HTR-8/SVneo (cell line): ENCODE measurements around the gene MYH1.
"Not testable (repeated sequence)": the region's sequence is repeated elsewhere in the genome, so short reads cannot be mapped to it uniquely, and the experiment has no call there.

ENCODE experiments used
- DNase-seq: peaks from one replicate; pipeline ENCODE4 v3.0.0; 2011; ENCODE audit warnings: low spot score, mixed read lengths; ENCODE audit not compliant: insufficient read length
- FAIRE-seq: peaks from 2 replicates; lab custom pipeline; 2011; peaks lifted over from hg19 to GRCh38; lab: Jason Lieb, UNC

Gene MYH1

DNA sequence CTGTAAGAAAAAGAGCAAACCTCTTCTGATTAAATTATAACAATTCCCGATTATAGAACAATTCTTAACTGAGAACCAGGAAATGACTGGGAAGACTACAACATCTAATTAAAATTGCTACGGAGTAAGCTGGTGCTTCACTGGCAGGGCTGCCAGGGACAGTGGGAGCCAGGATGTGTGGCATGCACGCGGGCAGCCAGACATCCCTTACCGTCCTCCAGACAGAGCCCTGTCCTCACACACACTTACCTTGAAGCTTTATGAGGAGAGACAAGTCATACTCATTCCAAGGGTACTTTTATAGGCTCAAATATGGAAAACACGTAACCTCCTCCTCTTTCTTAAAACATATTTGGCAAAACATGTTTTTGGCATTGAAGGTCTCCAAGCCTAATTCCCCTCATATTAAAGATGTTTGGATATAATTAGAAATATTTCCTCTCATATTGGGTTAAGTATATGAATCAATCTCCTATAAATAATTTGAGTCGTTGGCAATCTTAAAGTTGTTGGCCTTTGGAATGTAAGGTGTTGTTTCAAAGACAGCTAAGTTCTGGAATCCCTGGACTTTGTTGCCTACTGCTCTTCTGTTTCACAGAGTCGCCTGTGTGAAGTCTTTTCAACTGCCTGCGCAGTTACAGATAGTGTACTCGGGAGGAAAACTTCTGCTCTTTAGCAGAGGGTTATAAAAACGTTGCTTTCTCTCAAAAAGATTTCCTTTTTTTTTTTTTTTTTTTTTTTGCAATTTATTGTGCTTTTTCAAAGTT is at the start of gene MYH1:
TSS of gene MYH1 (minus strand) at position 272 of the 767 bp plus-strand sequence. CDS start 1,900 bp downstream, outside the sequence.
- DNase-seq (no peak), FAIRE-seq (no peak)

GRCh38 chr17:10563991-10564660 is 45.8 kb upstream of the MYH1 start:
- FAIRE-seq (no peak), DNase-seq (no peak)

GRCh38 chr17:10558049-10558448 is 39.7 kb upstream of the MYH1 start:
- FAIRE-seq, result no peak
- DNase-seq, result no peak

- no peak for FAIRE-seq
Observed at GRCh38 chr17:10557422-10557821, 39.1 kb upstream of the MYH1 start.

DNA sequence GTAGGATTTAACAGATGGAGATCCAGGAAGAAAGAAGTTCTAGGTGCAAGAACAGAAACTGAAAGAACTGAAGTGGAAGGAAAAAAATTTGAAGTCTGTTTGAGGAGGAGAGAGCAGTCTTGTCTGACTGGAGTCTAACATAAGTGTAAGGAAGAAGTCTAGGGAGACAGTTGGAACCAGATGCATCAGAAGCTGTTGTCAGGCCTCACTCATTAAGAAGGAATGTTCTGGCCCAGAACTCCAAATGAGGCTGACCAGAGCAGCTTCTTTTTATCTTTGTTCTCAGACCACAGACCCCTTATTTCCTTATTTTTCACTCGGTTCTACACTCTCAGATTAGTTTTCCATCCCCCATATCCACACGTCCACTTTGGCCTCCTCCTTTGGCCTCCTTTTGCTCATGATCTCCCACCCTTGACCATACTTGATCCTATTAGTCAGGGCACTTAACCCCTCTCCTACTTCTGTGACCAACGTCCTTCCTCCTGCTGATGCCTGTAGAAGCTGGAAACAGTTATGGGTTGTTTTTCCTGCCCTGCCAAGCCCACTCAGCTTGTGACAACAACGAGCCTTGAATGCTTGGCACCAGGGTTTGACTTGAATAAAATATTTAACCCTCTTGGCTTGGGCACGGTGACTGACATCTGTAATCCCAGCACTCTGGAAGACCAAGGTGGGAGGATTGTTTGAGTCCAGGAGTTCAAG is 38.1 kb upstream of the MYH1 start:
- FAIRE-seq, result no peak
- DNase-seq, result no peak

More at GRCh38 chr17:10557422-10557821, 39.1 kb upstream of the MYH1 start:
- no peak for DNase-seq

GRCh38 chr17:10550014-10550413 is 31.7 kb upstream of the MYH1 start:
- no peak for DNase-seq
- no peak for FAIRE-seq

- DNase-seq (no peak), FAIRE-seq (no peak)
Observed at GRCh38 chr17:10549096-10549842, 30.9 kb upstream of the MYH1 start, which contains the start of gene MYH2. TSS of gene MYH2 (minus strand) at chr17:10549658. CDS start at chr17:10547920, 1,738 bp downstream.

DNA sequence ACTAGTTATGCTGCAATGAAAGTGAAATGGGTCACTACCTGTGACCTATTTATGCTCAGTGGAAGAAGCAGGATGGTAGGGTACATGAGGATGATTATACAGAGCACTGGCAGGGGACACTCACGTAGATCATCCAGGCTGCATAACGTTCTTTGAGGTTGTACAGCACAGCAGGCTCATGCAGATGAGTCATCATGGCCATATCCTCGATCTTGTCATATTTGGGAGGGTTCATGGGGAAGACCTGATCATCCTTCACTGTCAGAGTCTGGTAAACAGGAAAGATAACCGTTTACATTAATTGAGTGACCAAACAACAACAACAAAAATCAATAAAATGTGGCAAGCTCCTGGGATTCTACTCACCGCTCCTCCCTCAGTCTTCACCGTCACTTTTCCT is 29.0 kb upstream of the MYH1 start:
- DNase-seq (peak; percentile 11), FAIRE-seq (peak; percentile 16)

GRCh38 chr17:10543486-10543885 is 25.1 kb upstream of the MYH1 start:
- not testable (repeated sequence) for FAIRE-seq

DNA sequence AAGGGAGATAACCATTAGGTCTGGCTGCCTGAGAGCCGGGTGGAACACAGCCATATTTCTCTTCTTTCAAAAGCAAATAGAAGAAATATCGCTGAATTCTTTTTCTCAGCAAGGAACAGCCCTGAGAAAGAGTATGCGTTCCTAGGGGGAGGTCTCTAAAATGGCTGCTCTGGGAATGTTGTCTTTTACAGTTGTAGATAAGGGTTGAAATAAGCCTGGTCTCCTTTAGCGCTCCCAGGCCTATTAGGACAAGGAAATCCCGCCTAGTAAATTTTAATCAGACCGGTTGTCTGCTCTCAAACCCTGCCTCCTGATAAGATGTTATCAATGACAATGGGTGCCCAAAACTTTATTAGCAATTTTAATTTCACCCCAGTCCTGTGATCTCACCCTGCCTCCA is 22.8 kb upstream of the MYH1 start:
- not testable (repeated sequence) for FAIRE-seq

More at GRCh38 chr17:10543486-10543885, 25.1 kb upstream of the MYH1 start:
- peak; percentile 68 for DNase-seq

GRCh38 chr17:10532026-10532425 is 13.7 kb upstream of the MYH1 start:
- DNase-seq, result no peak
- no peak for FAIRE-seq

More for the DNA sequence above, 22.8 kb upstream of the MYH1 start:
- DNase-seq, result not testable (repeated sequence)

- FAIRE-seq (no peak), DNase-seq (no peak)
Observed at GRCh38 chr17:10527419-10527818, 9.1 kb upstream of the MYH1 start.

DNA sequence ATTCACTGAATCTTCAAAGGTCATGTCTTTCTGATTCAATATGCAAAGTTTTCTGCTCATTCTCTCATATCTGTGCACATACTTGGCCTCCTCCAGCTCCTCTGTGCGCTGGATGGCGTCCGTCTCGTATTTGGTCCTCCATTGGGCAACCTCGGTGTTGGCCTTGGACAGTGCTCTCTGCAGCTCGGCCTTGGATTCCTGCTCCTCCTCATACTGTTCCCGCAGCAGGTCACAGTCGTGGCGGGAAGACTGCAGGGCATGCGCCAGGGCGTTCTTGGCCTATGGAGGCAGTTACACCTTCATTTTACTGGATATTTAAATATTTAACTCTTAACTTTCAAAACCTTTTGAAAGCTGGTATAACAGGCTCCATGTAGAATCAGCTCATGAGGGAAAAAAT is 8.2 kb upstream of the MYH1 start:
- FAIRE-seq (no peak), DNase-seq (no peak)

DNA sequence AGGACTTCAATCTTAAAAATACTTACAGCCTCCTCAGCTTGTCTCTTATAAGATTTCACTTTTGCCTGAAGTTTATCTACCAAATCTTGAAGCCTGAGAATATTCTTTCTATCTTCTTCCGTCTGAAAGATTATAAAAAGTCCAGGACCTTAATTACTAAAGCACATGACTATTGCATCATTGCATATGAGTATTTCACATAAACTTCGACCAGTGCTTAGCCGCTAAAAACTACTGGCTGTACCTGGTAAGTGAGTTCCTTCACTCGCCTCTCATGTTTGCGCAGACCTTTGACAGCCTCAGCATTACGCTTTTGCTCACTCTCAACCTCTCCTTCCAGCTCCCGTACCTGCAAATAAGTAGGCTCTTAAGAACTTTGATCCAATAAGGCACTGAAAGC is 4.7 kb upstream of the MYH1 start:
- no peak for DNase-seq

DNA sequence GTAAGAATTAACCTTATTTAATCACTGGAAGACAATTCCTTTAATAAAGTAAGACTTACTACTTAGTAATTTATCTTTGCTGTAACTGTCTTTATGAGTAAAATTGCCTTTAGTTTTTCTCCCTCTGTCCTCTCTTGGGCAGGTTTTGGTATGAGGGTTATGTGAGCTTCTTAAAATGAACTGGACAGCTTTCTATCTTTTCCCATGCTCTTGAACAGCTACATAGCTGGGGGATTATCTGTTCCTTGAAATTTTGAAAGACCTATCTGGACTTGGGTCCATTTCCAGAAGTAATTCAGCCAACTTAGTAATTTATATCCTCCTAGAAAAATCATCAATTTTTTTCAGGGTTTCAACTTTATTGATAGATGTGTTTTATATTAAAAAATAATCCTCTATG is 3.6 kb upstream of the MYH1 start:
- DNase-seq, result no peak
- FAIRE-seq, result no peak

More for the DNA sequence above, 4.7 kb upstream of the MYH1 start:
- no peak for FAIRE-seq

- FAIRE-seq (no peak), DNase-seq (no peak)
Observed at GRCh38 chr17:10516638-10517037, 1.7 kb downstream of the MYH1 start.

- DNase-seq (no peak), FAIRE-seq (no peak)
Observed at GRCh38 chr17:10516065-10516464, 2.3 kb downstream of the MYH1 start.

DNA sequence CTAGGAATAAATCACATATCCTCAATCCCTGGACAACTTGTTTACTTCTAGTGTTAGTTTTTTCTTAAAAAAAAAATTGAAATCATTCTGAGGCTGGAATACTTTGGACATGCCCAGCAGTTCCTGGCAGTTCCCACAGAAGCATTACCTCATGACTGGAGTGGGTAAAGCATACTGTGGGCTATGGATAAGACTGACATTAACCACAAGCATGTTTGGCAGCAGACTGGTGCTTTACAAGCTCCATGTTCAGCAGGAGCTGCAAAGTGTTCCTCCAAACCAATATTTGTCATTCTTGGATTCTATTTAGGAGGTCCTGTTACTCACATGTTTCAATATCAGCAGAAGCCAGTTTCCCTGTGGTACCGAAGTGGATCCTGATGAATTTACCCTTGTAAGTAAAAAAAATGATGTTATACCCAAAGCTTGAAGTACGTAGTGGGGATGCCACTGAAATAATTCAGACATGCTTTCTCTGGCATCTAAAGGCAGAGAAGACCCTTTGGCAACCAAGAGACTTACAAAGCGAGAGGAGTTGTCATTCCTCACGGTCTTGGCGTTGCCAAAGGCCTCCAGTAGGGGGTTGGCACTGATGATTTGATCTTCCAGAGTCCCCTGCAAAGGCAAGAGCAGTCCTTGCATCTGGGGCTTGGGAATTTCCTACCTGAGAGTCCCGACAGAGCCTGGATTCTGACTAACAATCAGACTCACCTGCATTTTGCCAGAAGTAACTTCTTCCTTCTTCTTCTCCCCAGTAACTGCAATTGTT is 4.9 kb downstream of the MYH1 start:
- FAIRE-seq, result no peak

DNA sequence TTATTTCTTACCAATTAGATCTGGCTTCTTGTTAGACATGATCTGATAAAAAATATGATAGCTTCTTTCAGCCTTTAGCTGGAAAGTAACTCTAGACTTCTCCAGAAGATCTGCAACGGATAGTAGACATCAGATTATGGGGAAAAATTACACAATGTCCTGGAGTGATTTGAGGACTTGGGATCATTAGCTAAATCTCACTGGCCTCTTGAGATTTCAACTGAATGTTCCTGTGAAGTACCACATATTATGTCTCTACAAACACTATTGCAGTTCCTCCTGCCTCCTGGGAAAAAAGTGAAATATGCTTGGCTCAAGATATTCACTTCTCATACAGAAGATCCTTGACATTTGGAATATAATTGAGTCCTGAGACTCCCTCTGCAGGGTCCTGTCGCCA is 5.5 kb downstream of the MYH1 start:
- DNase-seq (no peak), FAIRE-seq (no peak)

More for the DNA sequence above, 4.9 kb downstream of the MYH1 start:
- DNase-seq, result no peak
